ENCODE results near the gene PDLIM5. TPM values are rescaled to one million over a fixed set of nuclear protein-coding genes. Genes with fewer than 3 reads are reported as not detected.

Gene PDLIM5
- total and polyA plus RNA-seq, 2 of the 8 experiments (the other 6 are each of a cell fraction or from before 2014, with no cell fraction given) = 37.3 to 62.1 TPM

GRCh38 chr4:94528792-94529451, 77.2 kb downstream of the PDLIM5 start:
- Histone ChIP-seq H2BK5ac (ENCODE audit: low read depth, low read length) (no peak overlapping the region), H3K18ac (ENCODE audit: extremely low read depth, low read length) (no peak overlapping the region; the same call in 1 of the 2 replicates), H3K9me3 (ENCODE audit: insufficient read depth in 2 of 2, low read depth in 1 of 2, low read length in 1 of 2) (no peaks in the 10 kb centered on the region), H2BK120ac (replicated peaks; ENCODE audit: low read depth, low read length) (no peak overlapping the region), H3K23ac (ENCODE audit: insufficient read length) (no peak overlapping the region), H2AFZ (ENCODE audit: low read length) (no peak overlapping the region), H3K4me2 (ENCODE audit: insufficient read depth in 1 of 2, low read depth in 2 of 2, low read length in 2 of 2) (no peak overlapping the region), H3K4ac (replicated peaks; ENCODE audit: insufficient read length, low read depth, low read length) (no peak overlapping the region), H4K8ac (ENCODE audit: extremely low read depth, insufficient read depth, low read length) (no peak overlapping the region), H2AK5ac (ENCODE audit: low read depth, low read length) (no peak overlapping the region), H3K79me2 (ENCODE audit: control insufficient read depth in 1 of 2, insufficient read depth in 2 of 2, low read length in 2 of 2) (no peaks in the 10 kb centered on the region), H2BK20ac (ENCODE audit: low read length) (no peak overlapping the region), H3K4me3 (ENCODE audit: extremely low read depth in 1 of 4, insufficient read depth in 2 of 4, low read depth in 3 of 4, low read length in 4 of 4) (no peak overlapping the region), H4K91ac (replicated peaks; ENCODE audit: insufficient read length, low read length) (no peak overlapping the region), H3K36me3 (ENCODE audit: control insufficient read depth in 2 of 4, insufficient read depth in 4 of 4, low read length in 3 of 4) (no peaks in the 10 kb centered on the region), H4K5ac (ENCODE audit: insufficient read length, low read depth, low read length) (no peak overlapping the region), H3K27ac (ENCODE audit: low read depth, low read length) (no peak overlapping the region), H2BK15ac (ENCODE audit: low read length) (no peak overlapping the region), H3K56ac (replicated peaks; ENCODE audit: insufficient read length, low read depth, low read length) (no peak overlapping the region), H4K20me1 (replicated peaks in 1 of 2; ENCODE audit: control insufficient read depth in 1 of 2, insufficient read depth in 2 of 2, low read length in 2 of 2) (no peaks in the 10 kb centered on the region), H2BK12ac (ENCODE audit: low read depth, low read length) (no peak overlapping the region), H3K4me1 (replicated peaks in 1 of 4; ENCODE audit: control insufficient read depth in 3 of 4, insufficient read depth in 4 of 4, low read length in 3 of 4) (peaks cover 0 to 5% (median 1%) of the 10 kb centered on the region in 4 experiments; a peak in 2 of 7 replicates), H3K79me1 (ENCODE audit: low read depth, low read length) (no peaks in the 10 kb centered on the region), H3K9ac (replicated peaks in 1 of 4; ENCODE audit: extremely low read depth in 1 of 4, low read depth in 3 of 4, low read length in 3 of 4) (no peak overlapping the region), H3K27me3 (replicated peaks in 1 of 4; ENCODE audit: control insufficient read depth in 3 of 4, extremely low read depth in 1 of 4, insufficient read depth in 3 of 4, low read length in 3 of 4) (no peaks in the 10 kb centered on the region), H3K14ac (ENCODE audit: insufficient read length) (no peak overlapping the region), H3K23me2 (ENCODE audit: low read depth, low read length) (no peaks in the 10 kb centered on the region)
- DNase-seq (ENCODE audit: low read depth in 1 of 2, low spot score in 2 of 2) (no peak), FAIRE-seq (peak; percentile 28)
- POLR2A ChIA-PET (ENCODE audit: partially characterized antibody) = no interaction called here
- TF ChIP-seq ASH2L (IDR thresholded peaks at IDR 0.05; ENCODE audit: low read length) = no peak
- no peak for TF ChIP-seq BRCA1 (IDR thresholded peaks at IDR 0.05; ENCODE audit: low read depth, low read length)
- WGBS, 2 experiments (ENCODE audit: extremely low coverage in 1 of 2, insufficient coverage in 1 of 2, insufficient read length in 1 of 2, insufficient replicate concordance in 2 of 2, low coverage in 1 of 2, low lambda C conversion rate in 2 of 2, missing lambda C conversion rate in 1 of 2) = 85% methylated on average over 8 of the region's 8 CpGs; no CpG with 5 or more reads in 1 of the 2 experiments
- CTCF ChIA-PET (ENCODE audit: partially characterized antibody) = no interaction called here

Data from H1 (cell line).